AG04450 (cell line): ENCODE data around the gene PPY. TPM values are rescaled to one million over a fixed set of nuclear protein-coding genes. Genes with fewer than 3 reads are reported as not detected.
"Not testable (repeated sequence)": the region's sequence is repeated elsewhere in the genome, so short reads cannot be mapped to it uniquely, and the experiment has no call there.

Experiments
- CTCF ChIA-PET: fragments of 300-600, 350-600 bp; formaldehyde crosslinking; extraction: SDS; loops from one replicate; lab custom pipeline; 2022; ENCODE audit warnings: antibody characterized with exemption, inconsistent platforms; lab: Charles Lee
- POLR2A ChIA-PET: fragments of 350-600 bp; formaldehyde crosslinking; extraction: SDS; loops from one replicate; lab custom pipeline; 2021; ENCODE audit warnings: antibody characterized with exemption, inconsistent platforms; lab: Yijun Ruan, JAX
- DNase-seq: peaks from one replicate; pipeline ENCODE4 v3.0.0-alpha.2; 2011; ENCODE audit warnings: low read depth, low spot score
- H3K27ac ChIP-seq: one replicate; pipeline ENCODE4 v1.5.1; 2012; ENCODE audit warnings: low read depth, low read length, control low read depth
- H3K27me3 ChIP-seq: one replicate; pipeline ENCODE4 v1.6.0; 2012; ENCODE audit warnings: low read length; ENCODE audit not compliant: control insufficient read depth, insufficient read depth
- H3K4me3 ChIP-seq: 2 replicates; pipeline ENCODE4 v1.5.1; 2011; ENCODE audit warnings: mild to moderate bottlenecking, low read depth, low read length, control low read depth
- H3K9me3 ChIP-seq: 2 replicates; pipeline ENCODE4 v1.5.1; 2012; ENCODE audit warnings: low read length; ENCODE audit not compliant: control insufficient read depth, insufficient read depth
- polyA plus RNA-seq: library from polyadenylated mRNA; depleted of rRNA; stranded (reverse); fragments of >200 nt; gene quantifications from 2 replicates; pipeline ENCODE4 v1.2.3, GENCODE V29; 2011; rRNA removed
- TF ChIP-seq, protein P1 (sequence below): IDR thresholded peaks from 2 replicates; pipeline ENCODE4 v1.5.1; 2011; ENCODE audit warnings: low read depth, low read length, control low read depth, inconsistent platforms

PPY gene
- polyA plus RNA-seq, 1 experiment: not detected

DNA sequence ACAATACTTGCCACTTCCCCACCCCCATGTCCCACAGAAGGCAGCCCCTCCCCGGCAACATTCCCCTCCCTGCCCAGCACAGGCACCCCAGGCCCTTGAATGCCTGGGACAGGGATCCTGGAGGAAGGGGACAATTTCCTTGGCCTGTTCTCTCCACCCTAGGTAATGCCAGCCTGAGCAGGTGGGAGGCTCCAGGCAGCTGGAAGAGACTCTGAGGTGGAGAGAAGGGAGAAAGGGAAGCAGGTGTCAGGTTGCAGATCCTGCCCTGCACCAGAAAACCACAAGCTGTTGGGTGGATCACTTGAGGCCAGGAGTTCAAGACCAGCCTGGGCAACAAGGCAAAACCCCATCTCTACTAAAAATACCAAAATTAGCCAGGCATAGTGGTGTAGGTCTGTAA lies 43.8 kb downstream of the PPY start:
- TF ChIP-seq, protein P1, sequence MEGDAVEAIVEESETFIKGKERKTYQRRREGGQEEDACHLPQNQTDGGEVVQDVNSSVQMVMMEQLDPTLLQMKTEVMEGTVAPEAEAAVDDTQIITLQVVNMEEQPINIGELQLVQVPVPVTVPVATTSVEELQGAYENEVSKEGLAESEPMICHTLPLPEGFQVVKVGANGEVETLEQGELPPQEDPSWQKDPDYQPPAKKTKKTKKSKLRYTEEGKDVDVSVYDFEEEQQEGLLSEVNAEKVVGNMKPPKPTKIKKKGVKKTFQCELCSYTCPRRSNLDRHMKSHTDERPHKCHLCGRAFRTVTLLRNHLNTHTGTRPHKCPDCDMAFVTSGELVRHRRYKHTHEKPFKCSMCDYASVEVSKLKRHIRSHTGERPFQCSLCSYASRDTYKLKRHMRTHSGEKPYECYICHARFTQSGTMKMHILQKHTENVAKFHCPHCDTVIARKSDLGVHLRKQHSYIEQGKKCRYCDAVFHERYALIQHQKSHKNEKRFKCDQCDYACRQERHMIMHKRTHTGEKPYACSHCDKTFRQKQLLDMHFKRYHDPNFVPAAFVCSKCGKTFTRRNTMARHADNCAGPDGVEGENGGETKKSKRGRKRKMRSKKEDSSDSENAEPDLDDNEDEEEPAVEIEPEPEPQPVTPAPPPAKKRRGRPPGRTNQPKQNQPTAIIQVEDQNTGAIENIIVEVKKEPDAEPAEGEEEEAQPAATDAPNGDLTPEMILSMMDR: no peak
- ChIA-PET POLR2A (interaction anchor here (0.5 kb wide), 1 partner anchor 197 kb away, joined by 7 read pairs; no protein-coding TSS in a partner anchor), CTCF (no interaction called here)
- DNase-seq: no peak
- H3K27me3 ChIP-seq: peaks cover 15% of the 10 kb centered on the region
- no peaks in the 10 kb centered on the region for H3K9me3 ChIP-seq
- no peak overlapping the region for H3K4me3 ChIP-seq
- no peak overlapping the region for H3K27ac ChIP-seq

DNA sequence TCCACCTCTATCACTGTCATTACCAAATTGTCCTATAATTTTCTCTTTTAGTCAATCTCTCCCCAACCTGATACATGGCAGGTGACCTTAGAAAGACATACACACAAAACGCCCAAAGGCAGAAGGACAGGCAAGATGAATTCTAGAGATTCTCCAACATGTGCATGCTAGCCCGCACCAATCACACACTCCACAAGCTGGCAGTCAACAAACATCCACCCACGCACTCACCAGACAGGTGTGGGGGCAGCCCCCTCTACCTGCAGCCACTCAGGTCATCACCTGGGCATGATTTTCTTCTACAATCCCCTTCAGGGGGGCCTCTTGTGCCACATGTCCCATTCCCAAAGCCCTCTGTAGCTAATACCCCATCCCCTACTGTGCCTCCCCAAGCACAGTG lies 44.4 kb downstream of the PPY start:
- POLR2A ChIA-PET: no interaction called here
- Histone ChIP-seq H3K9me3 (no peaks in the 10 kb centered on the region), H3K4me3 (no peak overlapping the region), H3K27me3 (peaks cover 13% of the 10 kb centered on the region), H3K27ac (no peak overlapping the region)
- TF ChIP-seq, protein P1: no peak
- no peak for DNase-seq
- CTCF ChIA-PET: interaction anchor here (0.6 to 1.6 kb wide), 2 partner anchors 20 to 77 kb away, joined by 3 to 5 read pairs; no protein-coding TSS in a partner anchor

DNA sequence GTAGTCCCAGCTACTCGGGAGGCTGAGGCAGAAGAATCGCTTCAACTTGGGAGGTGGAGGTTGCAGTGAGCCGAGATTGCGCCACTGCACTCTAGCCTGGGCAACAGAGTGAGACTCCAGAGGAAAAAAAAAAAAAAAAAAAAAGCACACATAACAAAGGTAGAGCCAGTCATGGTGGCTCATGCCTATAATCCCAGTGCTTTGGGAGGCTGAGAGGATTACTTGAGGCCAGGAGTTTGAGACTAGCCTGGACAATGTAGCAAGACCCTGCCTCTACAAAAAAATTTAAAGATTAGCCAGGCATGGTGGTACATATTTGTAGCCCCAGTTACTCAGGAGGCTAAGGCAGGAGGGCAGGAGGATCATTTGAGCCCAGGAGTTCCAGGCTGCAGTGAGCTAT lies 47.8 kb downstream of the PPY start:
- H3K9me3 ChIP-seq, CTCF ChIA-PET, H3K27ac ChIP-seq, H3K4me3 ChIP-seq, DNase-seq: not testable (repeated sequence)
- peaks cover 14% of the 10 kb centered on the region for H3K27me3 ChIP-seq
- POLR2A ChIA-PET: interaction anchor here (0.7 kb wide), 1 partner anchor 316 kb away, joined by 3 read pairs; no protein-coding TSS in a partner anchor

DNA sequence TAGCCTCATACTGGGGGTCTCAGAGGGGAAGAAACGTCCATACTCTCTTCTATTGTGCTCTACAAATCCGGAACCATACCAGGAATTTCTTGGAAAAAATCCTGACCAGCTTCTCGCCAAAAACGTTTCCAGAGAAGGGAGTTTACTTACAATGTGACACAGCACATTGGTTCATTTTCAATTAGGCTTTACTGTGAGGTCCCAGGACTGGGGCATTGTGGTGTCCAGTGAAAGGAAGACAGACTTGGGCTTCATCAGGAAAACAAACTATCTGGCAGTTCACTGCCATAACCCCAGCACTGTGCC lies 49.7 kb downstream of the PPY start:
- H3K27me3 ChIP-seq: peaks cover 21% of the 10 kb centered on the region
- no peak for DNase-seq
- POLR2A ChIA-PET: no interaction called here

DNA sequence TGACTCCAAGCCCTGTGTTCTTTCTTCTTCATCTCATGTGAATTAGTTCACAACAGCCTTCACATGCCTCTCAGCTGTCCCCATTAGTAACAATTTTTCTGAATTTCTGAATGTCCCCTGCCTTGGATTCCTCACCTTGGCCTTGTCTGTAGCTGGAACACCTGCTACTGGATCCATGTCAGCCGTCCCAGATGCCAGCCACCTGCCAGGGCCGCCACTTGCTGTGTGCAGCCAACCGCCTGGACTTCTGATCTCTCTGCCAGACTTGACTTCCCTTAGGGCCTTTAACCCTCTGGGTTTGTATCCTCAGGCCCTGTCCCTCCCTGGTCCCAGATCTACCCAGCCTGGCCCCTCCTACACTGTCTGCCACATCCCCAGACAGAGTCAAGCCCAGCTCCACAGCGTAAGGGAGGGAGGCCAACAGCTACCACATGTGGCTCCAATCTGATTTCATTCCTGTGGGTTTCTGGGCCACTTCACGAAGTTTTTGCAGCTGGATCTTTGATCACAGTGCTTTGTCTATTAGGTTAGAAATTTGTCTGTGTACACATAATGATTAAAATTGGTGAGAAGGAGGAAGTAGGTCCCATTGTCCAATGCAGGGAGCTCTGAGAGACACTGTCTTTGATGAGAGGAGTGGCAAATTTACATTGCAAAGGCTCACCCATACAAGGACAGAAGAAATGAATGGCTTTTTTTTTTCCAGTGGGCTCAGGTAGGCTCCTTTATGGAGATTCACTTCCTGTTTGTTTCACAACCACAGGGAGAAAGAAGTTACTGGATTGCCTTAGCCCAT lies 50.2 kb downstream of the PPY start:
- Histone ChIP-seq H3K9me3 (no peaks in the 10 kb centered on the region), H3K4me3 (no peak overlapping the region), H3K27ac (no peak overlapping the region), H3K27me3 (peaks cover 21% of the 10 kb centered on the region)
- TF ChIP-seq, protein P1: no peak
- CTCF ChIA-PET: interaction anchor here (0.6 to 1.4 kb wide), 3 partner anchors 14 to 52 kb away, joined by 3 to 7 read pairs (median 3); no protein-coding TSS in a partner anchor
- no peak for DNase-seq
- POLR2A ChIA-PET: no interaction called here

More for the DNA sequence above, 49.7 kb downstream of the PPY start:
- TF ChIP-seq, protein P1: no peak
- H3K9me3 ChIP-seq: no peaks in the 10 kb centered on the region
- CTCF ChIA-PET: interaction anchor here (1.2 kb wide), 1 partner anchor 52 kb away, joined by 3 read pairs; no protein-coding TSS in a partner anchor
- no peak overlapping the region for H3K27ac ChIP-seq
- H3K4me3 ChIP-seq: no peak overlapping the region

Other genes starting within 250 kb of the PPY start
- gene SOST, start 183.7 kb downstream of the PPY start, polyA plus RNA-seq: not detected in 2 replicates
- gene DUSP3, start 163.5 kb downstream of the PPY start, polyA plus RNA-seq: 45.3 and 45.9 TPM in 2 replicates
- gene CFAP97D1, start 162.0 kb downstream of the PPY start, polyA plus RNA-seq: 0.02 TPM in 1 of 2 replicates, not detected in the other
- 4.5 and 4.7 TPM in 2 replicates for gene MPP3, start 109.3 kb downstream of the PPY start, polyA plus RNA-seq
- gene CD300LG, start 95.3 kb downstream of the PPY start, polyA plus RNA-seq: not detected in 2 replicates
- 2.4 and 2.5 TPM in 2 replicates for gene MPP2, start 34.9 kb downstream of the PPY start, polyA plus RNA-seq
- gene PYY, start 11.5 kb upstream of the PPY start, polyA plus RNA-seq: not detected in 2 replicates
- 0.93 and 1.1 TPM in 2 replicates for gene NAGS, start 62.1 kb upstream of the PPY start, polyA plus RNA-seq
- gene TMEM101, start 72.5 kb upstream of the PPY start, polyA plus RNA-seq: 31.3 and 35.5 TPM in 2 replicates
- 46.5 and 57.5 TPM in 2 replicates for gene LSM12, start 124.2 kb upstream of the PPY start, polyA plus RNA-seq
- 69.8 and 87.4 TPM in 2 replicates for gene G6PC3, start 128.3 kb upstream of the PPY start, polyA plus RNA-seq
- gene HDAC5, start 181.2 kb upstream of the PPY start, polyA plus RNA-seq: 21.3 and 36.7 TPM in 2 replicates
- gene HROB, start 199.5 kb upstream of the PPY start, polyA plus RNA-seq: 0.86 and 0.97 TPM in 2 replicates
- not detected in 2 replicates for gene ASB16, start 228.2 kb upstream of the PPY start, polyA plus RNA-seq
- 34.3 and 37.1 TPM in 2 replicates for gene TMUB2, start 244.5 kb upstream of the PPY start, polyA plus RNA-seq